Endodermal cell (in vitro differentiated cells): Measurements from ENCODE around the gene RAB38. TPM values are rescaled to one million over a fixed set of nuclear protein-coding genes. Genes with fewer than 3 reads are reported as not detected.

Experiments
- DNase-seq: peaks from one replicate; pipeline ENCODE4 v3.0.0-alpha.2; 2017
- H3K27ac ChIP-seq: 2 replicates; pipeline ENCODE4 v1.5.1; 2013; ENCODE audit warnings: mild to moderate bottlenecking, low read depth, low read length, moderate library complexity
- H3K27me3 ChIP-seq: 2 replicates; pipeline ENCODE4 v1.6.1; 2013; ENCODE audit warnings: mild to moderate bottlenecking, low read length, moderate library complexity; ENCODE audit not compliant: insufficient read depth, control insufficient read depth, poor library complexity, severe bottlenecking
- H3K36me3 ChIP-seq: 2 replicates; pipeline ENCODE4 v1.7.0; 2013; ENCODE audit warnings: mild to moderate bottlenecking, low read length, moderate library complexity; ENCODE audit not compliant: control insufficient read depth, insufficient read depth
- H3K4me1 ChIP-seq: one replicate; pipeline ENCODE4 v1.7.0; 2013; ENCODE audit warnings: low read length; ENCODE audit not compliant: control insufficient read depth, insufficient read depth
- H3K4me3 ChIP-seq: 2 replicates; pipeline ENCODE4 v1.5.1; 2013; ENCODE audit warnings: mild to moderate bottlenecking, low read length, moderate library complexity
- H3K9ac ChIP-seq: 2 replicates; pipeline ENCODE4 v1.6.1; 2013; ENCODE audit warnings: mild to moderate bottlenecking, low read length, moderate library complexity; ENCODE audit not compliant: poor library complexity, severe bottlenecking; ENCODE audit errors: extremely low read depth
- H3K9me3 ChIP-seq: 2 replicates; pipeline ENCODE4 v1.6.1; 2013; ENCODE audit warnings: mild to moderate bottlenecking, low read length, moderate library complexity; ENCODE audit not compliant: control insufficient read depth
- H3K27ac Mint-ChIP-seq: 2 replicates; pipeline ENCODE4 v1.8.0; 2020; ENCODE audit warnings: mixed read lengths
- H3K27me3 Mint-ChIP-seq: 2 replicates; pipeline ENCODE4 v1.8.0; 2021; ENCODE audit warnings: mild to moderate bottlenecking, mixed read lengths; ENCODE audit not compliant: insufficient read depth
- H3K36me3 Mint-ChIP-seq: 2 replicates; pipeline ENCODE4 v1.8.0; 2020; ENCODE audit warnings: low read depth, mixed read lengths
- H3K4me1 Mint-ChIP-seq: 2 replicates; pipeline ENCODE4 v1.8.0; 2020; ENCODE audit warnings: mixed read lengths
- H3K4me3 Mint-ChIP-seq: 2 replicates; pipeline ENCODE4 v1.8.0; 2020; ENCODE audit warnings: mild to moderate bottlenecking, moderate library complexity, mixed read lengths
- H3K9me3 Mint-ChIP-seq: 2 replicates; pipeline ENCODE4 v1.8.0; 2020; ENCODE audit warnings: mild to moderate bottlenecking, mixed read lengths
- CTCF ChIP-seq: fragments of 200-600 bp; sonication (generic); conservative IDR thresholded peaks from 2 replicates; pipeline ENCODE4 v1.5.0; 2021; ENCODE audit warnings: antibody characterized with exemption, mild to moderate bottlenecking
- WGBS, 2 experiments: methylation state at CpG; one replicate each; pipeline versions ENCODE4 v1.1.5 to v1.1.7; 2013; ENCODE audit warnings: missing lambda C conversion rate in 2 of 2, mixed read lengths in 1 of 2; ENCODE audit not compliant: insufficient coverage in 1 of 2, insufficient read length in 1 of 2; 5-methylcytosine and 5-hydroxymethylcytosine counted together
- total RNA-seq, 2 donors: library from RNA; stranded (reverse); fragmentation: NEBNext Ultra II Directional in 1 of 2; extraction: Animal tissue kit (Norgen Biotek cat#: 25700) in 1 of 2; gene quantifications; 2 replicates in 1 of 2; 3 replicates in 1 of 2; pipeline ENCODE4 v1.2.1, GENCODE V29; 2021

RAB38 gene
- total RNA-seq, 2 donors from 2014 or later: 12.3 to 15.0 TPM

- no peak for DNase-seq
- H3K27me3 Mint-ChIP-seq: no peaks in the 10 kb centered on the region
- no peak overlapping the region for H3K27ac Mint-ChIP-seq
- Histone ChIP-seq H3K36me3 (no peaks in the 10 kb centered on the region), H3K9me3 (no peaks in the 10 kb centered on the region), H3K27ac (no peak overlapping the region), H3K4me3 (no peak overlapping the region), H3K4me1 (no peaks in the 10 kb centered on the region), H3K9ac (no peak overlapping the region), H3K27me3 (no peaks in the 10 kb centered on the region)
- TF ChIP-seq CTCF: no peak
- H3K9me3 Mint-ChIP-seq: no peaks in the 10 kb centered on the region
- no peaks in the 10 kb centered on the region for H3K4me1 Mint-ChIP-seq
- H3K4me3 Mint-ChIP-seq: no peak overlapping the region
- WGBS, 2 experiments: 65 to 80% methylated on average over 1 to 2 of the region's 2 CpGs
- H3K36me3 Mint-ChIP-seq: no peaks in the 10 kb centered on the region
Measured at GRCh38 chr11:88208745-88209144, 33.5 kb upstream of the RAB38 start.

- no peak for DNase-seq
- 0% methylated on average over 1 of the region's 1 CpG for WGBS, 2 experiments
Measured at GRCh38 chr11:88206751-88207150, 31.5 kb upstream of the RAB38 start.

GRCh38 chr11:88204353-88204752, 29.1 kb upstream of the RAB38 start:
- Histone ChIP-seq H3K27me3 (no peaks in the 10 kb centered on the region), H3K9me3 (no peaks in the 10 kb centered on the region), H3K36me3 (no peaks in the 10 kb centered on the region), H3K4me1 (peaks cover 2% of the 10 kb centered on the region), H3K4me3 (no peak overlapping the region), H3K27ac (no peak overlapping the region), H3K9ac (no peak overlapping the region)
- WGBS, 2 experiments: 88 to 100% methylated on average over 3 of the region's 3 CpGs
- Mint-ChIP-seq H3K36me3 (no peaks in the 10 kb centered on the region), H3K9me3 (no peaks in the 10 kb centered on the region), H3K27ac (no peak overlapping the region), H3K4me3 (no peak overlapping the region), H3K27me3 (no peaks in the 10 kb centered on the region), H3K4me1 (no peaks in the 10 kb centered on the region)
- TF ChIP-seq CTCF: no peak
- no peak for DNase-seq

More at GRCh38 chr11:88206751-88207150, 31.5 kb upstream of the RAB38 start:
- Mint-ChIP-seq H3K4me1 (no peaks in the 10 kb centered on the region), H3K36me3 (no peaks in the 10 kb centered on the region), H3K27ac (no peak overlapping the region), H3K4me3 (no peak overlapping the region), H3K9me3 (no peaks in the 10 kb centered on the region), H3K27me3 (no peaks in the 10 kb centered on the region)
- H3K4me3 ChIP-seq: no peak overlapping the region
- no peaks in the 10 kb centered on the region for H3K27me3 ChIP-seq
- no peak overlapping the region for H3K27ac ChIP-seq
- H3K9me3 ChIP-seq: no peaks in the 10 kb centered on the region
- TF ChIP-seq CTCF: no peak
- H3K4me1 ChIP-seq: no peaks in the 10 kb centered on the region
- no peak overlapping the region for H3K9ac ChIP-seq
- no peaks in the 10 kb centered on the region for H3K36me3 ChIP-seq
